Kidney glomerular epithelial cell (primary cell): ENCODE results near the gene THSD7B.
"Not testable (repeated sequence)": the region's sequence is repeated elsewhere in the genome, so short reads cannot be mapped to it uniquely, and the experiment has no call there.

ENCODE experiments used
- DNase-seq: peaks from one replicate; lab custom pipeline; 2025; lab: John Stamatoyannopoulos, UW

The THSD7B gene

GRCh38 chr2:137255990-137256389 lies 490.6 kb downstream of the THSD7B start:
- DNase-seq = peak; percentile 61

DNA sequence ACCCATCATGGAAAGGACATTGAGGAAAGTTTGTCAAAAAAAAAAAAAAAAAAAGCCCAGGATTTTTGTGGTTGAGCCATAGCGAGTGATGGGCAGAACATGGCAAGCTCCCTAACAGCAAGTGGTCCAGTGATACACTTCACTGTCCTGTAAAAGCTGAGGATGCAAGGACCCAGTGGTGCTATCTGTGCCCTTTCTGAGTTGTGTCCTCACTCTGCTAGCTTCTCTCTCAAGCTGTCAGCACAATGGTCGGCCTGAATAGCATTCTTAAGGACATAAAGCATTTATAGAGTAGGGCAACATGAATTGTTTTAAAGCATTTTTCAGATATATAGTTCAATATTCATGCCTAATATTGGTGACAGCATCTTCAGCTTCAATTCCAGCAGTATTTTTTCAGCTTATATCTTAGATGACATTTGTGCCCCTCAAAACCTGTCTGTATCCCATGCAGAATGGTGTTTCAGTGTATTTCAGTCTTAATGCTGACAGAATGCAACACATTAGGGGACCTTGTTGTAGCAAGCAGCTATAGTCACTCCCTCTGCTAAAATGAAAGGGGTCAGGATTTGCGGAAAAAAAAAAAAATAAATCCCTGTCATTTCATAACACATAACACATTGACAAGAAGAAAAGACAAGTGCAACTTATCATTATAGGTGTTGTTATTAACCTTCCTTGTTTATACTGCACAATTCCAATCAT lies 496.7 kb downstream of the THSD7B start:
- no peak for DNase-seq

- no peak for DNase-seq
These were observed 497.2 kb downstream of the THSD7B start for GRCh38 chr2:137262594-137262993.

- no peak for DNase-seq
These were observed 522.7 kb downstream of the THSD7B start for GRCh38 chr2:137287913-137288639.

DNA sequence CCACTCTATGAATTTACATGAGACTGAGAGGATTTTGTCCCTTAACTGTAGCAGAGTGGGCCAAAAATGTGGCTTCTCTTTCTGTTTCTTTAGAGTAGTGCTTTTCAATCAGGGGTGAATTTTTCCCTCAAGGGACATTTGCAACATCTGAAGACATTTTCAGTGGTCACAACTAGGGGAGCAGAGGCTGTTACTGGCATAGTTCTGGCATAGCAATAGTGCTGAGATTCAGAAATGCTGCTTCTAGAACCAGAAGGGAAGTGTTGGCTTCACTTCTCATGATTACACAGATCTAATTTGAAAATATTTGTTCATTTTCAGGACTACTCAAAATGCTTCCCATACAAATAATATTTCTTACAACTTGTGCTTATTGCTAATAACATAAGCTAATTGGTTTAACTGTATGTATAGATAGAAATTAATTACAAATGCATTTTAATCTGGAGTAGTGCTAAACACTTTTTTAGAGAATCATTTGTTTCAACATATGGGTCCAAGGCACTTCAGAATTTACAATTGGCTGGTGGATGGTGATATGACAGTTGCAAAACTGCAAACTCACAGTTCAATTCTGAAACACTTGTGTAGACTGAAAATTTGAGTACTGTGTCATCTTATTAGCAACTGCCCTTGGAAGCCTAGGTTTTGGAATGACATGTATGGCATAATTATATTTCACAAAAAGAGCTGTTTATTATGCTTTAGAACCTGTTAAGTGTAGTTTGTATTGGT lies 526.7 kb downstream of the THSD7B start:
- no peak for DNase-seq

GRCh38 chr2:137298377-137298776 lies 533.0 kb downstream of the THSD7B start:
- DNase-seq = no peak

- DNase-seq = no peak
These were observed 535.6 kb downstream of the THSD7B start for GRCh38 chr2:137300987-137301386.

- no peak for DNase-seq
These were observed 537.6 kb downstream of the THSD7B start for GRCh38 chr2:137302957-137303356.

DNA sequence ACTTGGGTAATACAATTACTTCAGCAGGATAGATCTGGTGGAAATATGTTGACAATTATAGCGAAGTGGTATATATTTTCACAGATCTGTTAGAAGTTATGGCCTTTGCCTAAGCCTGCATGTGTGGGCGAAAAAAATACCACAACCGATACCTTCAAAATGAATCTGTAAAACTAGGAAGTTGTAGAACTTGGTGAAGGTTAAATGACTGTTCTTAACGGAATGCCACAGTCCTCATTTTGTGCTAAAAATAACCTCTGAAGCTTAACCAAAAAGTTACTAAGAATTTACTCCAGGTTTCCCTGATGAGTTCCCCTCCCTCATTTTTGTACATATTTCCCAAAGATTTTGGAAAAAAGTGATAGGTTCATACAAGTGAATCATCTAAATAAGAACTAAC lies 550.7 kb downstream of the THSD7B start:
- DNase-seq = no peak

DNA sequence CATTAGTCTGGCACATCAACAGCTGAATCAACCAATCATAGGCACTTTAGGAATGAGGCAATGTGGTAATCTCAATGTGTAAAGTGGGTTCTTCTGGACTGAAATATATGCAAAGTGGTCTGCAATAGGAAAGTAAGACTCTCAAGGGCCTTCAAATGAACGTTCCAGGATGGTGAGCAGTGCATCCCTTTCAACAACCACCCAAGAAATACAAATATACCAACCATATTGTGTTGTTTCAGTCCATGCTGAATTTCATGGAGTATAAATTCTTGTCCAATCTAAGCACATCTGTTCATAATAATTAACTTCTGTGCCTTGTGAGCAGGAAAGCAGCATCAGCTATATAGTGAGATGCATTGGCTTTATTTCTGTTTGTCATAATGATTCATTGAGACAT lies 556.2 kb downstream of the THSD7B start:
- DNase-seq = no peak

- DNase-seq = not testable (repeated sequence)
These were observed 566.2 kb downstream of the THSD7B start for GRCh38 chr2:137331562-137331961.

- no peak for DNase-seq
These were observed 568.2 kb downstream of the THSD7B start for GRCh38 chr2:137333386-137334165.

- DNase-seq = no peak
These were observed 570.7 kb downstream of the THSD7B start for GRCh38 chr2:137336067-137336466.

- no peak for DNase-seq
These were observed 573.7 kb downstream of the THSD7B start for GRCh38 chr2:137339051-137339450.

- no peak for DNase-seq
These were observed 580.6 kb downstream of the THSD7B start for GRCh38 chr2:137345994-137346393.

GRCh38 chr2:137348301-137348700 lies 583.0 kb downstream of the THSD7B start:
- DNase-seq = no peak

GRCh38 chr2:137357634-137358033 lies 592.3 kb downstream of the THSD7B start:
- no peak for DNase-seq

GRCh38 chr2:137367361-137367760 lies 602.0 kb downstream of the THSD7B start:
- DNase-seq = no peak

DNA sequence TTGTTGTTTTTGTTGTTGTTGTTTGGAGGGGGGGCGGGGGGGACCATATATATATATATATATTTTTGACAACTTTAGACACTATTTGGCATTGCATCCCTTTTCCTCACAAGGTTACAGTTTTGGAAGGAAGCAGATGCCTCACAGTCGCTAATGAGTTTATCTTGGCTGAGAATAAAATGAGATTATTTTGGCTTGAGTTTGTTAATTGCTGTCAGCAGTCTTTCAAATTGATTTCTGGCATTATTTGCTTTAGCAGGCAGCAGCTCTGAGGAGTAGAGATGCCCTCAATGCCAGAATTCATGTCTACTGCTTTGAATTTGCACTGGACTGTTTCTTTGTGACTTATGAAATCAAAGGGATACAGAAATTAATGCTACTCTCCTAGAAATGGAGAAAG lies 603.8 kb downstream of the THSD7B start:
- no peak for DNase-seq

DNA sequence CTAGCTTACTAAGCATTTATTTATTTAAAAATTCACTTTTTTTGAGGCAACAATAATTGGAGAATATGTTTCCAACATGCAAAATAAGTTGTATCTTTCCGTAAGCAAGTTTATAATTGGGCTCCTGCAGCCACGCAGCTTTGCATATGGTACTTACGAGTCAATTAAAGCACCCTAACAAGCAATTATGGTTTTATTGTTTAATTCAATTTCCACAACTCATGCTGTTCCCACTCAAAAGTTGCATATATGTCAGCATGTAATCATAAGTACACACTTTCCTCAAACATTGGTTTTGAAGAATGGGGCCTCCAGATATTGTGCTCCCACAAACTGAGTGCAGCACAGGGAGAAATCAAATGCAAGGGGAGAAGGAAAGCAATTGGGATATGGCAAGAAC lies 613.8 kb downstream of the THSD7B start:
- DNase-seq = no peak

GRCh38 chr2:137380610-137381009 lies 615.3 kb downstream of the THSD7B start:
- no peak for DNase-seq

DNA sequence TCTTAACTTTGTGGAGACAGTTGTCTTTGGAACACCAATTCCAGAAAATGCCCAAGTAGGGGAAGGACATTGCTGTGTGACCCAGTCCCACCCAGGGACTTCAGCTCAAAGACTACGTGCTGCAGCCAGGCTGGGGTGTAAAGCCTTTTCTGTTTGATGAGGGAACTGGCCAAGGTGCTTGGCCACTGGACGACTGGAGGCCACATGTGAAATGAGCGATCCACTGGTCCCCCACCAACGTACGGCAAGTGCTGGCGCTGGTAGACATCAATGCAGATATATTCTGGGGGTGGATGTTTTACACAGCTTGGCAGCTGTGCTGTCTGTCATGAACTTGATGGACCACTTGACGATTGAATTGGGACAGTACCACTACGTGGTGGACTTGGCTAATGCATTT lies 616.4 kb downstream of the THSD7B start:
- DNase-seq = no peak
